GM12878 (cell line): Measurements from ENCODE around the gene CNN2. TPM values are rescaled to one million over a fixed set of nuclear protein-coding genes. Genes with fewer than 3 reads are reported as not detected.

Source experiments
- ATAC-seq: fragments of 200-7000 bp; cut with Tn5 transposase; 3 replicates; pipeline ENCODE4 v1.9.1; 2020; ENCODE audit warnings: mild to moderate bottlenecking, moderate library complexity
- BruUV-seq: library from RNA; stranded (reverse); fragments of 400-500 nt; replicated peaks from 2 replicates; lab custom pipeline; 2021; lab: Mats Ljungman, UMichigan
- CTCF ChIA-PET: fragments of 300-600 bp; sonication (Branson Sonifier 250); formaldehyde crosslinking; extraction: SDS; loops from one replicate; lab custom pipeline; 2021; ENCODE audit warnings: inconsistent platforms; lab: Yijun Ruan, JAX
- POLR2A ChIA-PET: fragments of 350-600 bp; formaldehyde crosslinking; extraction: SDS; loops from one replicate; lab custom pipeline; 2021; ENCODE audit warnings: inconsistent platforms; lab: Charles Lee
- RAD21 ChIA-PET: fragments of 300-600 bp; sonication (Branson Sonifier 250); formaldehyde crosslinking; loops from one replicate; lab custom pipeline; 2023; ENCODE audit warnings: antibody characterized with exemption; ENCODE audit not compliant: unreplicated experiment; lab: Charles Lee
- SMC1A ChIA-PET: fragments of 300-600 bp; sonication (Branson Sonifier 250); formaldehyde crosslinking; loops from one replicate; lab custom pipeline; 2023; ENCODE audit not compliant: unreplicated experiment, uncharacterized antibody; lab: Charles Lee
- DNase-seq: peaks from one replicate; pipeline ENCODE4 v3.0.0-alpha.2; 2011; ENCODE audit warnings: low read depth, low spot score
- FAIRE-seq: peaks from 3 replicates; lab custom pipeline; 2011; peaks lifted over from hg19 to GRCh38; lab: Jason Lieb, UNC
- H2AFZ ChIP-seq: 2 replicates; pipeline ENCODE4 v1.6.0; 2011; ENCODE audit warnings: low read depth, low read length, control low read depth; ENCODE audit not compliant: control insufficient read depth
- H3K27ac ChIP-seq: 2 replicates; pipeline ENCODE4 v1.5.1; 2011; ENCODE audit warnings: control low read depth; ENCODE audit not compliant: control insufficient read depth, insufficient read depth
- H3K27me3 ChIP-seq, 2 experiments: replicated peaks in 1 of 2; 2 replicates each; pipeline versions ENCODE4 v1.6.0 to v1.6.1; 2011; ENCODE audit warnings: low read length in 1 of 2; ENCODE audit not compliant: control insufficient read depth in 2 of 2, insufficient read depth in 2 of 2
- H3K36me3 ChIP-seq, 2 experiments: 2 replicates each; pipeline ENCODE4 v1.5.1; 2011; ENCODE audit warnings: low read length in 1 of 2; ENCODE audit not compliant: control insufficient read depth in 2 of 2, insufficient read depth in 2 of 2
- H3K4me1 ChIP-seq: 2 replicates; pipeline ENCODE4 v1.6.1; 2011; ENCODE audit warnings: mild to moderate bottlenecking, low read length, moderate library complexity, mixed read lengths; ENCODE audit not compliant: control insufficient read depth, insufficient read depth
- H3K4me2 ChIP-seq: 2 replicates; pipeline ENCODE4 v1.6.0; 2011; ENCODE audit warnings: control low read depth; ENCODE audit not compliant: control insufficient read depth, insufficient read depth
- H3K4me3 ChIP-seq: fragments of 200-600 bp; sonication (generic); 2 replicates; pipeline ENCODE4 v1.5.1; 2016
- H3K79me2 ChIP-seq: 2 replicates; pipeline ENCODE4 v1.6.0; 2011; ENCODE audit warnings: low read length; ENCODE audit not compliant: control insufficient read depth, insufficient read depth
- H3K9ac ChIP-seq: 2 replicates; pipeline ENCODE4 v1.8.0; 2011; ENCODE audit warnings: low read length, control low read depth, mixed read lengths; ENCODE audit not compliant: control insufficient read depth, insufficient read depth
- H3K9me3 ChIP-seq: replicated peaks from 3 replicates; pipeline ENCODE4 v1.5.1; 2011; ENCODE audit warnings: mild to moderate bottlenecking, low read length; ENCODE audit not compliant: control insufficient read depth, insufficient read depth
- H4K20me1 ChIP-seq: 2 replicates; pipeline ENCODE4 v1.6.0; 2011; ENCODE audit not compliant: control insufficient read depth, insufficient read depth
- BHLHE40 ChIP-seq, 2 experiments: fragments of 450-650 bp in 1 of 2; IDR thresholded peaks; 2 replicates each; pipeline ENCODE4 v1.6.1; 2011 to 2017; ENCODE audit warnings: low read depth in 2 of 2, borderline replicate concordance in 1 of 2, improper control_type of control experiment in 1 of 2, low read length in 1 of 2, mild to moderate bottlenecking in 1 of 2
- BMI1 ChIP-seq: fragments of 450-650 bp; IDR thresholded peaks from 2 replicates; pipeline ENCODE4 v1.6.1; 2016; ENCODE audit warnings: mild to moderate bottlenecking, moderate library complexity, borderline replicate concordance
- CTCF ChIP-seq, 3 experiments: IDR thresholded peaks in 2 of 3; conservative IDR thresholded peaks in 1 of 3; 2 replicates each; pipeline ENCODE4 v1.5.1; 2011; ENCODE audit warnings: low read depth in 3 of 3, low read length in 3 of 3, mild to moderate bottlenecking in 3 of 3, control low read depth in 2 of 3, moderate library complexity in 2 of 3, inconsistent platforms in 1 of 3, mixed read lengths in 1 of 3; ENCODE audit not compliant: control insufficient read depth in 2 of 3, insufficient read depth in 1 of 3; ENCODE audit errors: extremely low read depth in 1 of 3
- EED ChIP-seq: sonication (generic); IDR thresholded peaks from 2 replicates; pipeline ENCODE4 v1.6.1; 2016; ENCODE audit warnings: antibody characterized with exemption, low read depth
- MYC ChIP-seq: IDR thresholded peaks from 2 replicates; pipeline ENCODE4 v1.6.1; 2011; ENCODE audit warnings: mild to moderate bottlenecking, low read length, moderate library complexity, inconsistent platforms; ENCODE audit not compliant: insufficient read depth, insufficient replicate concordance, insufficient read length, severe bottlenecking
- PKNOX1 ChIP-seq: fragments of 450-650 bp; IDR thresholded peaks from 2 replicates; pipeline ENCODE4 v1.6.1; 2016; ENCODE audit warnings: mild to moderate bottlenecking
- SREBF2 ChIP-seq: IDR thresholded peaks from 2 replicates; pipeline ENCODE4 v1.6.1; 2012; ENCODE audit warnings: mild to moderate bottlenecking, low read length
- YY1 ChIP-seq: IDR thresholded peaks from 2 replicates; pipeline ENCODE4 v1.6.1; 2011; ENCODE audit warnings: low read depth, mild to moderate bottlenecking, low read length
- ZNF24 ChIP-seq: fragments of 450-650 bp; IDR thresholded peaks from 2 replicates; pipeline ENCODE4 v1.6.1; 2017; ENCODE audit warnings: antibody characterized with exemption, mild to moderate bottlenecking
- WGBS: methylation state at CpG from one replicate; pipeline ENCODE4 v1.1.6; 2016; ENCODE audit warnings: low lambda C conversion rate; ENCODE audit not compliant: insufficient replicate concordance, insufficient coverage; ENCODE audit errors: missing lambda C conversion rate; 5-methylcytosine and 5-hydroxymethylcytosine counted together
- in situ Hi-C: fragments of 300-500 bp; cut with MboI; formaldehyde crosslinking; loops from 9 replicates; pipeline ENCODE4 v1.14.3; 2018; ENCODE audit warnings: mixed read lengths
- intact Hi-C: fragments of 100-400 bp; cut with micrococcal nuclease; formaldehyde crosslinking; loops from one replicate; pipeline ENCODE4 v1.14.2; 2022; ENCODE audit not compliant: unreplicated experiment
- polyA plus RNA-seq, 11 experiments: library from polyadenylated mRNA; depleted of rRNA in 4 of 11; unstranded in 6 of 11; stranded (reverse) in 5 of 11; fragments of >200 nt; fragmentation: Nextera tagmentation in 4 of 11; fragmentation: Illumina TruSeq in 1 of 11; extraction: Ambion mirVana in 4 of 11; extraction: Trizol in 1 of 11; gene quantifications; 1 replicate in 1 of 11; 2 replicates in 10 of 11; pipeline versions ENCODE4 v1.2.1 to v1.2.3, GENCODE V29; 2011 to 2016; ENCODE audit warnings: inconsistent platforms in 2 of 11, missing spikeins in 2 of 11, low read depth in 1 of 11
- total RNA-seq, 4 experiments: library from RNA; depleted of rRNA in 3 of 4; stranded (reverse); fragments of >200 nt in 3 of 4; fragmentation: Illumina TruSeq in 1 of 4; extraction: Trizol in 1 of 4; gene quantifications; 2 replicates each; pipeline versions ENCODE4 v1.2.1 to v1.2.3, GENCODE V29; 2013 to 2021
- TF ChIP-seq, protein P1 (sequence below): fragments of 450-650 bp; IDR thresholded peaks from 2 replicates; pipeline ENCODE4 v1.6.1; 2017; ENCODE audit warnings: mild to moderate bottlenecking, moderate library complexity
- TF ChIP-seq, protein P2 (sequence below): IDR thresholded peaks from 2 replicates; pipeline ENCODE4 v1.6.1; 2011; ENCODE audit warnings: mild to moderate bottlenecking, low read depth, low read length, moderate library complexity; ENCODE audit not compliant: insufficient replicate concordance

CNN2 gene
- total and polyA plus RNA-seq, 10 of the 15 experiments (the other 5 are each of a cell fraction or from before 2014, with no cell fraction given): 34.7 to 311 (median 172) TPM

DNA sequence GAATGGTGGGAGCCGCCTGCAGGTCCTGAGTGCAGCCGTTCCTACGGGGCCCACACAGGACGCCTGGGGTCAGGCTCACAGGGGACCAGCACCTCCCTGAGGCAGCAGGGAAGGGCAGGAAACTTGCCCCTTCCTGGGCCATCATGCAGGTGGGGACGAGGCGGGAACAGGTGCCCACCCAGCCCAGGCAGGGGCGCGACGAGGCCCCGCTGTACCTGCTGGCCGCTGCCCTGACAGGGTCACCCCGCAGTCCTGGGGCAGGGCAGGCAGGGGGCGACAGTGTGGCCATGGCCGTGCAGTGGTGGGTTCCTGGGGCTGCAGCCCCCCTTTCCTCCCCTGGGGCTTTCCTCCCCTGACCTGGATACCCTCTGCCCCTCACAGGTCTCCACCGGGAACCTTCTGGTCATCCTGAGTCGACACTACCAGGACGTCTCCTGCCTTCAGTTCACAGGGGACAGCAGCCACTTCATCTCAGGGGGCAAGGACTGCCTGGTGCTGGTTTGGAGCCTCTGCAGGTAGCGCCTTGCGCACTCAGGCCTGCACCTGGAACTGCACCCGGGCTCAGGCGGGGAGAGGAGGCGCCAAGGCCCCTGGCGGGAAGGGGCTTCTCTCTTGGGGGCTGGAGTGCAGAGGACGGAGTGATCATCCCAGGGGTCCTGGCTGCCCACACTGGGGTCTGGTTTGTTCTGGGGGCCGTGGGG, 36.9 kb upstream of the CNN2 start:
- Histone ChIP-seq H3K27ac (no peak overlapping the region), H2AFZ (no peak overlapping the region), H4K20me1 (no peaks in the 10 kb centered on the region), H3K9me3 (no peaks in the 10 kb centered on the region), H3K79me2 (peaks cover 5% of the 10 kb centered on the region), H3K4me1 (0 out of 2 replicates have a peak, but pooled peaks cover 3% of the 10 kb centered on the region), H3K4me2 (no peak overlapping the region), H3K36me3 (peaks cover 4 to 15% of the 10 kb centered on the region in 2 experiments; a peak in 3 of 4 replicates), H3K9ac (no peak overlapping the region), H3K4me3 (no peak overlapping the region), H3K27me3 (no peaks in the 10 kb centered on the region)
- SMC1A ChIA-PET: interaction anchor here (0.7 kb wide), 1 partner anchor 38 kb away, joined by 5 read pairs; no protein-coding TSS in a partner anchor
- POLR2A ChIA-PET: interaction anchor here (0.7 kb wide), 1 partner anchor 8 kb away, joined by 5 read pairs; no protein-coding TSS in a partner anchor
- no peak for ATAC-seq
- in situ Hi-C loops: loop anchor here (5.0 kb wide), 2 partner anchors 132 to 217 kb away; partner anchors contain the start of gene CFD
- DNase-seq: no peak
- 86% methylated on average over 25 of the region's 25 CpGs for WGBS
- intact Hi-C loops: no loop called here
- no TSS peak for BruUV-seq
- FAIRE-seq: no peak
- RAD21 ChIA-PET: no interaction called here
- CTCF ChIA-PET: interaction anchor here (0.6 to 0.7 kb wide), 2 partner anchors 65 to 129 kb away, joined by 3 read pairs; no protein-coding TSS in a partner anchor
- TF ChIP-seq, protein P1, sequence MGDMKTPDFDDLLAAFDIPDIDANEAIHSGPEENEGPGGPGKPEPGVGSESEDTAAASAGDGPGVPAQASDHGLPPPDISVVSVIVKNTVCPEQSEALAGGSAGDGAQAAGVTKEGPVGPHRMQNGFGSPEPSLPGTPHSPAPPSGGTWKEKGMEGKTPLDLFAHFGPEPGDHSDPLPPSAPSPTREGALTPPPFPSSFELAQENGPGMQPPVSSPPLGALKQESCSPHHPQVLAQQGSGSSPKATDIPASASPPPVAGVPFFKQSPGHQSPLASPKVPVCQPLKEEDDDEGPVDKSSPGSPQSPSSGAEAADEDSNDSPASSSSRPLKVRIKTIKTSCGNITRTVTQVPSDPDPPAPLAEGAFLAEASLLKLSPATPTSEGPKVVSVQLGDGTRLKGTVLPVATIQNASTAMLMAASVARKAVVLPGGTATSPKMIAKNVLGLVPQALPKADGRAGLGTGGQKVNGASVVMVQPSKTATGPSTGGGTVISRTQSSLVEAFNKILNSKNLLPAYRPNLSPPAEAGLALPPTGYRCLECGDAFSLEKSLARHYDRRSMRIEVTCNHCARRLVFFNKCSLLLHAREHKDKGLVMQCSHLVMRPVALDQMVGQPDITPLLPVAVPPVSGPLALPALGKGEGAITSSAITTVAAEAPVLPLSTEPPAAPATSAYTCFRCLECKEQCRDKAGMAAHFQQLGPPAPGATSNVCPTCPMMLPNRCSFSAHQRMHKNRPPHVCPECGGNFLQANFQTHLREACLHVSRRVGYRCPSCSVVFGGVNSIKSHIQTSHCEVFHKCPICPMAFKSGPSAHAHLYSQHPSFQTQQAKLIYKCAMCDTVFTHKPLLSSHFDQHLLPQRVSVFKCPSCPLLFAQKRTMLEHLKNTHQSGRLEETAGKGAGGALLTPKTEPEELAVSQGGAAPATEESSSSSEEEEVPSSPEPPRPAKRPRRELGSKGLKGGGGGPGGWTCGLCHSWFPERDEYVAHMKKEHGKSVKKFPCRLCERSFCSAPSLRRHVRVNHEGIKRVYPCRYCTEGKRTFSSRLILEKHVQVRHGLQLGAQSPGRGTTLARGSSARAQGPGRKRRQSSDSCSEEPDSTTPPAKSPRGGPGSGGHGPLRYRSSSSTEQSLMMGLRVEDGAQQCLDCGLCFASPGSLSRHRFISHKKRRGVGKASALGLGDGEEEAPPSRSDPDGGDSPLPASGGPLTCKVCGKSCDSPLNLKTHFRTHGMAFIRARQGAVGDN: no peak
- TF ChIP-seq ZNF24: no peak
- no peak for TF ChIP-seq BHLHE40 (IDR thresholded peaks at IDR 0.05; ENCODE audit: borderline replicate concordance in 1 of 2, low read depth in 2 of 2, low read length in 1 of 2)
- TF ChIP-seq CTCF (IDR thresholded peaks at IDR 0.05 in 2 of 3, conservative IDR thresholded peaks at IDR 0.05 in 1 of 3; ENCODE audit: control insufficient read depth in 2 of 3, extremely low read depth in 1 of 3, insufficient read depth in 1 of 3, low read depth in 3 of 3, low read length in 3 of 3): 0 out of 6 replicates have a peak, but pooled peaks have one; percentile 12 to 28 (median 13)
- no peak for TF ChIP-seq SREBF2
- TF ChIP-seq, protein P2, sequence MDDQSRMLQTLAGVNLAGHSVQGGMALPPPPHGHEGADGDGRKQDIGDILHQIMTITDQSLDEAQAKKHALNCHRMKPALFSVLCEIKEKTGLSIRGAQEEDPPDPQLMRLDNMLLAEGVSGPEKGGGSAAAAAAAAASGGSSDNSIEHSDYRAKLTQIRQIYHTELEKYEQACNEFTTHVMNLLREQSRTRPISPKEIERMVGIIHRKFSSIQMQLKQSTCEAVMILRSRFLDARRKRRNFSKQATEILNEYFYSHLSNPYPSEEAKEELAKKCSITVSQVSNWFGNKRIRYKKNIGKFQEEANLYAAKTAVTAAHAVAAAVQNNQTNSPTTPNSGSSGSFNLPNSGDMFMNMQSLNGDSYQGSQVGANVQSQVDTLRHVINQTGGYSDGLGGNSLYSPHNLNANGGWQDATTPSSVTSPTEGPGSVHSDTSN: no peak
- no peak for TF ChIP-seq BMI1
- TF ChIP-seq YY1: 0 out of 2 replicates have a peak, but pooled peaks have one; percentile 12
- no peak for TF ChIP-seq PKNOX1
- no peak for TF ChIP-seq MYC
- TF ChIP-seq EED: no peak
